C4-2B (cell line): ENCODE measurements around the gene MTERF1.

Experiments
- CTCF ChIP-seq: fragments of 450-650 bp; conservative IDR thresholded peaks from 2 replicates; pipeline ENCODE4 v1.5.1; 2017; ENCODE audit warnings: mild to moderate bottlenecking
- ZFX ChIP-seq: fragments of 450-650 bp; IDR thresholded peaks from 2 replicates; pipeline ENCODE4 v1.6.1; 2017

- TF ChIP-seq CTCF (no peak), ZFX (no peak)
Observed at GRCh38 chr7:91899563-91899962, 19.1 kb upstream of the MTERF1 start.
